Activated CD8-positive, alpha-beta T cell treated with anti-CD3 and anti-CD28 coated beads, Interleukin-2, amount 10 ng/mL, durations not matched to agents 7 days and 5 days (primary cell): ENCODE measurements around the gene FGF23. TPM values are rescaled to one million over a fixed set of nuclear protein-coding genes. Genes with fewer than 3 reads are reported as not detected.

Experiments
- total RNA-seq, 2 experiments: library from RNA; stranded (reverse); gene quantifications; one replicate each; pipeline ENCODE4 v1.2.3, GENCODE V29; 2021

FGF23 gene
- total RNA-seq, 2 experiments from 2014 or later: not detected

Other genes starting within 250 kb of the FGF23 start
- gene CCND2, start 106.0 kb downstream of the FGF23 start, total RNA-seq: 100 to 1,000 TPM; 572 to 592 TPM
- 10 to 100 TPM; 14.7 to 15.8 TPM for gene TIGAR, start 58.5 kb downstream of the FGF23 start, total RNA-seq
- not detected for gene FGF6, start 66.1 kb upstream of the FGF23 start, total RNA-seq
- gene RAD51AP1, start 159.2 kb upstream of the FGF23 start, total RNA-seq: 10 to 100 TPM; 44.6 to 55.6 TPM
- 10 to 100 TPM; 27.7 to 28.1 TPM for gene DYRK4, start 182.5 kb upstream of the FGF23 start, total RNA-seq